ENCODE data around the gene AP1M2. TPM values are rescaled to one million over a fixed set of nuclear protein-coding genes. Genes with fewer than 3 reads are reported as not detected.
A peak's percentile ranks its signal among the peaks of the same experiment; 100 is the strongest.

The AP1M2 gene
- total and polyA plus RNA-seq, 12 donors, result 0.10 to 0.97 (median 0.31) TPM; not detected in 8

DNA sequence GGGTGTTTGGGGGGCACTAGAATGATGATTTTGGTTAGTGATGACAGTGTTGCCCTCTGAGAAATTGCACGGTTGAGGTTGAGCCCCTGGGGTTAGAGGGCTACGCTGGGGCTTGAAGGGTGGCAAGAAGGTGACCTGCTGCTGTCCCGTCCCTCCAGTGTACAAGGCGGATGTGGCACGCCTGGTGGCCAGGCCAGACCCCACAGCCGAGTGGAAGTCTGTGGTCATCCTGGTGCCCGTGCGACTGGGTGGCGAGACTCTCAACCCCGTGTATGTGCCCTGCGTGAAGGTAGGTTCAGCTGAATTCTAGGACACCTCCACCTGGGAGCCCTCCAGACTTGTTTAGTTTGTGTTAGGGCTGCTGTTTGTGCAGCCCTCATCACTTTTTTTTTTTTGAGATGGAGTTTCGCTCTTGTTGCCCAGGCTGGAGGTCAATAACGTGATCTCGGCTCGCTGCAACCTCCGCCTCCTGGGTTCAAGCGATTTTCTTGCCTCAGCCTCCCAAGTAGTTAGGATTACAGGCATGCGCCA, 38.3 kb downstream of the AP1M2 start:
- no peak for TF ChIP-seq POLR2A (IDR thresholded peaks at IDR 0.05)
- TF ChIP-seq, protein P1, sequence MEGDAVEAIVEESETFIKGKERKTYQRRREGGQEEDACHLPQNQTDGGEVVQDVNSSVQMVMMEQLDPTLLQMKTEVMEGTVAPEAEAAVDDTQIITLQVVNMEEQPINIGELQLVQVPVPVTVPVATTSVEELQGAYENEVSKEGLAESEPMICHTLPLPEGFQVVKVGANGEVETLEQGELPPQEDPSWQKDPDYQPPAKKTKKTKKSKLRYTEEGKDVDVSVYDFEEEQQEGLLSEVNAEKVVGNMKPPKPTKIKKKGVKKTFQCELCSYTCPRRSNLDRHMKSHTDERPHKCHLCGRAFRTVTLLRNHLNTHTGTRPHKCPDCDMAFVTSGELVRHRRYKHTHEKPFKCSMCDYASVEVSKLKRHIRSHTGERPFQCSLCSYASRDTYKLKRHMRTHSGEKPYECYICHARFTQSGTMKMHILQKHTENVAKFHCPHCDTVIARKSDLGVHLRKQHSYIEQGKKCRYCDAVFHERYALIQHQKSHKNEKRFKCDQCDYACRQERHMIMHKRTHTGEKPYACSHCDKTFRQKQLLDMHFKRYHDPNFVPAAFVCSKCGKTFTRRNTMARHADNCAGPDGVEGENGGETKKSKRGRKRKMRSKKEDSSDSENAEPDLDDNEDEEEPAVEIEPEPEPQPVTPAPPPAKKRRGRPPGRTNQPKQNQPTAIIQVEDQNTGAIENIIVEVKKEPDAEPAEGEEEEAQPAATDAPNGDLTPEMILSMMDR (IDR thresholded peaks at IDR 0.05), result no peak
- no peaks in the 10 kb centered on the region for H3K9me3 ChIP-seq (replicated peaks in 1 of 3)
- DNase-seq, result no peak
- H3K27me3 ChIP-seq, result no peaks in the 10 kb centered on the region
- no peak overlapping the region for H3K27ac ChIP-seq
- intact Hi-C loops (cut with DNase I), result no loop called here
- peaks cover 7 to 14% of the 10 kb centered on the region in 2 donors for H3K4me1 ChIP-seq (replicated peaks in 1 of 2)
- peaks cover 0 to 62% of the 10 kb centered on the region in 2 donors for H3K36me3 ChIP-seq (replicated peaks in 1 of 2)
- WGBS, 4 donors, result 93 to 96% (median 95%) methylated on average over 13 to 18 of the region's 18 CpGs
- H3K4me3 ChIP-seq, result no peak overlapping the region

DNA sequence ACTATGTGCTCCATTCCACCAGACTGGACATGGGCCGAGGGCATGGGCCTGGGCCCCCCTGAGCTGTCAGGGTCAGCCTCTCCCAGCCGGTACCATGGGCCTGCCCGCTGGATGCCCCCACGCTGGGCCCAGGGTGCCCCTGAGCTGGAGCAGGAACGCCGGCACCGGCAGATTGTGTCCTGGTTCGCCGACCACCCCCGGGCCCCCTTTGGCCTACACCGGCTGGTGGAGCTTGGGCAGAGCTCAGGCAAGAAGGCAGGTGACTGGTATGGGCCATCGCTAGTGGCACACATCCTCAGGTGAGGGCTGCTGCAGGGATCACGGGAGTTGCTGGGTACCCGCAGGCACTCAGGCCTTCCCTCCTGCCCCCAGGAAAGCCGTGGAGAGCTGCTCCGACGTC, 40.3 kb downstream of the AP1M2 start:
- TF ChIP-seq, protein P1 (IDR thresholded peaks at IDR 0.05), result no peak
- no peak for TF ChIP-seq POLR2A (IDR thresholded peaks at IDR 0.05)
- intact Hi-C loops (cut with DNase I), result no loop called here
- Histone ChIP-seq H3K27ac (no peak overlapping the region), H3K9me3 (replicated peaks in 1 of 3) (no peaks in the 10 kb centered on the region), H3K4me1 (replicated peaks in 1 of 2) (peaks cover 10 to 18% of the 10 kb centered on the region in 2 donors), H3K27me3 (no peaks in the 10 kb centered on the region), H3K4me3 (no peak overlapping the region), H3K36me3 (replicated peaks in 1 of 2) (peaks cover 0 to 42% of the 10 kb centered on the region in 2 donors)
- 89 to 97% (median 92%) methylated on average over 10 to 17 of the region's 17 CpGs for WGBS, 4 donors
- DNase-seq, result no peak

DNA sequence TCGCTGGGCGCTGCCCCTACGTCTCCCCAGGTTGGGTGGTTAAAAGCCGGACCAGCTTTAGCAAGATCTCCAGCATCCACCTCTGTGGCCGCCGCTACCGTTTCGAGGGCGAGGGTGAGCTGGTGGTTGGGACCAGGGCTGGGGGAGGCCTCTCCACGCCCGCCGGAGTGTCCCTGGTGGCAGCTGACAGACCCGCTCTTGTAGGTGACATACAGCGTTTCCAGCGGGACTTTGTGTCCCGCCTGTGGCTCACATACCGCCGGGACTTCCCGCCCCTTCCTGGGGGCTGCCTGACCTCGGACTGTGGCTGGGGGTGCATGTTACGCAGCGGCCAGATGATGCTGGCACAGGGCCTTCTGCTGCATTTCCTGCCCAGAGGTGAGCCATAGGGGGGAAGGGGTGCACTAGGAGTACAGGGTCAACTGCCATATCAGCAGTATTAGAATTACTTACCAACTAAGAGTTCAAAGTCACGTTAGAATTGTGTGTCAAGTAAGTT, 42.3 kb downstream of the AP1M2 start:
- Histone ChIP-seq H3K27me3 (no peaks in the 10 kb centered on the region), H3K9me3 (replicated peaks in 1 of 3) (no peaks in the 10 kb centered on the region), H3K36me3 (replicated peaks in 1 of 2) (peaks cover 0 to 23% of the 10 kb centered on the region in 2 donors), H3K4me3 (peak overlapping the region in 2 of 4 donors; percentile 5 to 75), H3K27ac (peak overlapping the region in 3 of 5 donors; percentile 84 to 91 (median 90)), H3K4me1 (replicated peaks in 1 of 2) (peaks cover 10 to 18% of the 10 kb centered on the region in 2 donors)
- intact Hi-C loops (cut with DNase I), result no loop called here
- no peak for TF ChIP-seq POLR2A (IDR thresholded peaks at IDR 0.05)
- TF ChIP-seq, protein P1 (IDR thresholded peaks at IDR 0.05), result peak in 2 of 6 experiments; percentile 3 to 5
- WGBS, 4 donors, result 26 to 34% (median 30%) methylated on average over 2 to 23 of the region's 23 CpGs
- peak in 5 of 7 donors; percentile 36 to 56 (median 44) for DNase-seq

DNA sequence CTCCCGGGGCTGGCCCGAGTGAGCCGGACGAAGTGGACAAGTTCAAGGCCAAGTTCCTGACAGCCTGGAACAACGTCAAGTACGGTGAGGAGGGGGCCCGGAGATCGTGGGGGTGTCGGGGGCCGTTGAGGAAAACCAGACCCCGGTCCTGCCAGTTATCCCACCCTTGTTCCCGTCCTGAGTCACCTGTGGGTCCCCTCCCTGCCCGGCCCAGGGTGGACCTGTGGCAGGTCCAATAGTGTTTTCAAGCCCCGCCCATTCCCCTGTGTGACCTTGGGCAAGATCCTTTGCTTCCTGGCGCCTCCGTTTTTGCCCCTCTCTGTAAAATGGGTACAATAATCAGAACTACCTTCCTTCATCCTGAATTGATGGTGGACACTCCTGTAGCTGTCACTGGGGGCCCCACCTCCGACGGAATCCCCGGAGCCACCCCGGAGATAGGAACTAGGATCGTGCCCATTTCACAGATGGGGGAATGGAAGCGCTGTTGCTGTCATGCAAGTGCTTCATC, 42.8 kb downstream of the AP1M2 start:
- H3K27ac ChIP-seq, result peak overlapping the region; percentile 57 to 91 (median 90)
- H3K27me3 ChIP-seq, result no peaks in the 10 kb centered on the region
- peaks cover 10 to 18% of the 10 kb centered on the region in 2 donors for H3K4me1 ChIP-seq (replicated peaks in 1 of 2)
- no peak for TF ChIP-seq POLR2A (IDR thresholded peaks at IDR 0.05)
- TF ChIP-seq, protein P1 (IDR thresholded peaks at IDR 0.05), result no peak
- peaks cover 0 to 18% of the 10 kb centered on the region in 2 donors for H3K36me3 ChIP-seq (replicated peaks in 1 of 2)
- H3K4me3 ChIP-seq, result peak overlapping the region; percentile 59 to 84 (median 80)
- peak in 6 of 7 donors; percentile 54 to 76 (median 71) for DNase-seq
- intact Hi-C loops (cut with DNase I), result no loop called here
- H3K9me3 ChIP-seq (replicated peaks in 1 of 3), result no peaks in the 10 kb centered on the region
- WGBS, 4 donors, result 1 to 65% (median 20%) methylated on average over 6 to 22 of the region's 22 CpGs

Measured in adrenal gland (tissue), 12 donors.